HG03442 (cell line): Measurements from ENCODE around the gene CD3G.
"Not testable (repeated sequence)": the region's sequence is repeated elsewhere in the genome, so short reads cannot be mapped to it uniquely, and the experiment has no call there.

Experiments
- ATAC-seq: cut with Tn5 transposase; IDR thresholded peaks from one replicate; pipeline ENCODE4 v1.9.1; 2021; ENCODE audit warnings: mild to moderate bottlenecking, moderate library complexity; ENCODE audit not compliant: unreplicated experiment

Gene CD3G

DNA sequence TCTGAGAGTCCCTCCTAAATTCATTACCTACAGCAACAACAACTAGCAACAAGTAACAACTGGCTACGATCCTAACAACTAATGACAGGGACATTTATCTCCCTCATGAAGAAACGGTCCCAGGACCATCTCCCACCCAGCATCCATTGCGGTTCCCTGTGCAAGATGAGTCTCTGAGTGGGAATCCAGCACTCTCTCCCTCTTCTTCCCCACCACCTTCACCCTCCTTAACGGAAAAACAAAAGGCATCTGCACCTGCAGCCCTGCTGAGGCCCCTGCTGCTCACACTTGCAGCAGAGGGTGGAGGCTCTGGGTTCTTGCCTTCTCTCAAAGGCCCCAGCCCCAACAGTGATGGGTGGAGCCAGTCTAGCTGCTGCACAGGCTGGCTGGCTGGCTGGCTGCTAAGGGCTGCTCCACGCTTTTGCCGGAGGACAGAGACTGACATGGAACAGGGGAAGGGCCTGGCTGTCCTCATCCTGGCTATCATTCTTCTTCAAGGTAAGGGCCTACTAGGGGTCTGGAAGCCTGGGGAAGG is at the start of gene CD3G:
TSS of gene CD3G (plus strand) at position 364 of the 535 bp plus-strand sequence. CDS start at position 444, 80 bp downstream.
- no peak for ATAC-seq

DNA sequence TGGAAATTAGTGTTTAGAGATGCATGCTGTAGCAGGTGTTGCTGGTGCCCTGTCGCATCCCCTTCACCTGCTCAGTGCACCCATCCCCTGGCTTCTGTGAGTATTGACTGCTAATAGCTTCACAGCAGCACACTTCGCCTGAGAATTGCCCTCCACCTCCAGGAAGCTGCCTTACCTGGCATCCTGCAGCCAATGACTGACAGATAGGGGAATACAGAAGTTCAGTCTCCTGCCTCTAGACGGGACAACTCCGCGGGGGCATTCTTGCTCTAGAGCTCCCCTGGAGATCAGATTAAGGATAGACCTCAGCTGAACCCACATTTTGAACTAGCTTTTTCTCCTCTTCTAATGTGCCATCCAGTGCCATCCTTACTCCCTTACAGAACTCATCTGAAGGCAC is 48.9 kb upstream of the CD3G start:
- ATAC-seq: no peak

DNA sequence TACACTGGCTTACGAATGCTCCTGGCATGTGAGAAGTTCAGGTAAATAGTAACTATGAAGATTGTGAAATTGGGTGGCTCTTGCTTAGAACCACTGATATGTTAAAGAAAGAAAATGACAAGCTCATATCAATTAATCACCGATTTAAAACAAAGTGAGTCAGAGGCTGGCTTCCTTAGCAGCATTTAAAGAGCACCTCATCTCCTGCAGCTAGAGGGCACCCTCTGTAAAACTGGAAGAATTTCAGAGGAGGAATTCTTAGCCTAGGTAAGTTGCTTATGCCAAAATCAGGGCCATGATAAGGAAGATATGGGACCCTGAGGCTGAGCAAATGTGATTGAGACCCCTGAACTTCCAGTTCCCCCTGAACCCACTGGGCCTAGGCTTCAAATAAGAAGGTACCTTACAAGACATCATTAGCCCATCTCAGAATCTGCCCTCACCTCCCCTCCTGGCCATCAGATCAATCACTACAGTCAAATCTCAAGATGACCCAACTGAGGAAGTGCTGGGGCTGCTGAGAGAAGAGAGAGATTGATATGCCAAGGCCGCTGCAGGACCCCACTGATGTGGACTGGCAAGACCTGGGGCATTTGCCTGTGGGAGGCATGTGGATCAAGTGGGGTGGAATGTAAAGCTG is 48.2 kb upstream of the CD3G start:
- no peak for ATAC-seq

DNA sequence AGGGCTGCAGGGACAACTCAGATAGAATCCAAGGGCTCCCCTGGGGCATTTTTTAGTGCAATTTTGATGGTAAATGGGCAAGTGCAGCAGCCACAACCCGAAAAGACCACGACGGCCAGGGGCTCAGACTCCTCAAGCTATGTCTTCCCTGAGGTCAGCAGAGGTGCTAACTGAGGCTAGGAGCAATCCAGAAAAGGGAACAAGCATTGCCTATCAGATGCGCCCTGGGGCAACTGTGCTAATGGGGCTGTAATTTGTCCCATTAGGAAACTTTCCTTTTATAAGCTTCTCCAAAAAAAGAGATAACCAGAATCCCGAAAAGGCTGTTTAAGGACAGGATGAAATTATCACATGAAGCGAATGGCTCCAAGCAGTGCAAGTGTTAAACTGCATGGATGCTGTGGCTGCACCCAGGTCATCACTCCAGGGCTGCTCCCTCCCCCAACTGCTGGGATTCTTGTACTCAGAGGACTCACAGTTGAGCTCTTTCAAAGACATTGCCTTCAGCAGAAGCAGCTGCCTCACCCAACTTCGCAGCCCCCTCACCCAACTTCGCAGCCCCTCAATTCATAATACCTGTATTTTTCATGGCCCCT is 42.4 kb upstream of the CD3G start:
- no peak for ATAC-seq

DNA sequence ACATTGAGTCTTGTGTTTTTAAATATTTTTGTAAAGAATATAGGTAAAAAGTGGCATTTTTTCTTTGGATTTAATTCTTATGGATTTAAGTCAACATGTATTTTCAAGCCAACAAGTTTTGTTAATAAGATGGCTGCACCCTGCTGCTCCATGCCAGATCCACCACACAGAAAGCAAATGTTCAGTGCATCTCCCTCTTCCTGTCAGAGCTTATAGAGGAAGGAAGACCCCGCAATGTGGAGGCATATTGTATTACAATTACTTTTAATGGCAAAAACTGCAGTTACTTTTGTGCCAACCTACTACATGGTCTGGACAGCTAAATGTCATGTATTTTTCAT is 39.9 kb upstream of the CD3G start:
- ATAC-seq: no peak

DNA sequence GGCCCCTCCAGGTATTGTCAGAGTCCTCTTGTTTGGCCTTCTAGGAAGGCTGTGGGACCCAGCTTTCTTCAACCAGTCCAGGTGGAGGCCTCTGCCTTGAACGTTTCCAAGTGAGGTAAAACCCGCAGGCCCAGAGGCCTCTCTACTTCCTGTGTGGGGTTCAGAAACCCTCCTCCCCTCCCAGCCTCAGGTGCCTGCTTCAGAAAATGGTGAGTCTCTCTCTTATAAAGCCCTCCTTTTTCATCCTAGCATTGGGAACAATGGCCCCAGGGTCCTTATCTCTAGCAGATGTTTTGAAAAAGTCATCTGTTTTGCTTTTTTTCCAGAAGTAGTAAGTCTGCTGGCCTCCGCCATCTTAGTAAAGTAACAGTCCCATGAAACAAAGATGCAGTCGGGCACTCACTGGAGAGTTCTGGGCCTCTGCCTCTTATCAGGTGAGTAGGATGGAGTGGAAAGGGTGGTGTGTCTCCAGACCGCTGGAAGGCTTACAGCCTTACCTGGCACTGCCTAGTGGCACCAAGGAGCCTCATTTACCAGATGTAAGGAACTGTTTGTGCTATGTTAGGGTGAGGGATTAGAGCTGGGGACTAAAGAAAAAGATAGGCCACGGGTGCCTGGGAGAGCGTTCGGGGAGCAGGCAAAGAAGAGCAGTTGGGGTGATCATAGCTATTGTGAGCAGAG is 39.4 kb upstream of the CD3G start, which contains the start of gene CD3E:
TSS of gene CD3E (plus strand) at position 163 of the 681 bp plus-strand sequence. CDS start at position 386, 223 bp downstream.
- ATAC-seq: no peak

DNA sequence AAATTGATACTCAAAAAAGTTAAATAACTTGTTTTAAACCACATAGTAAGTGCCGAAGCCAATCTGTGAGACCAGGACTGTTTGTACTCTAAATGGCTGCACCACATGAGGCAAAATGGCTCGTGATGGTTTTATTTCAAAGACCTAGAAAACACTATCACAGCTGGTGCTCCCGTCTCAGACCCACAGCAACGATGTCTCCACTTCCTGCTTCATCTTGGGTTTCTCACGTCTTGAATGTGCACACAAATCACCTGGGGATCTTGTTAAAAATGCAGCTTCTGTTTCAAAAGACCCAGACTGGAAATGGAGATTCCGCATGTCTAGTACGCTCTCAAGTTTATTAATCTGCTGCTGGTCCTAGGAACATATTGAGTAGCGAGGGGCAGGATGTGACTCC is 38.4 kb upstream of the CD3G start:
- no peak for ATAC-seq

DNA sequence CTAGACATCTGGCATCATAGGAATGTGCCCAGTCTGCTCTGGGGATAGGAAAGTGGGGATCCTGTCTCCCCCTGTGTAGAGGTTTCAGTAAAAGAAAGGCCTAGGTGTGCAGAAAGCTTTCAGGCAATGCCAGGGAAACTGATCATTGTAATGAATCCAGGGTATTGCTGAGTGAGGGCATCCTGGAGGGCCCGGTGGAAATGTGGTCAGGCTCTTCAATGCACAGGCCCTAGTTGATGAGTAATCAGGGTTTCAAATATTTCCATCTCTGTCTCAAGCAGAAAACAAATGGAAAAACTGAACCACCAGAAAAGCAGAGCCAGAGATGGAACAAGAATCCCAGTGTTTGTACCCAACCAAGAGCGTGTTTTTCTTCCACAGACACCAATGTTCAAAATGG is 37.6 kb upstream of the CD3G start:
- ATAC-seq: no peak

DNA sequence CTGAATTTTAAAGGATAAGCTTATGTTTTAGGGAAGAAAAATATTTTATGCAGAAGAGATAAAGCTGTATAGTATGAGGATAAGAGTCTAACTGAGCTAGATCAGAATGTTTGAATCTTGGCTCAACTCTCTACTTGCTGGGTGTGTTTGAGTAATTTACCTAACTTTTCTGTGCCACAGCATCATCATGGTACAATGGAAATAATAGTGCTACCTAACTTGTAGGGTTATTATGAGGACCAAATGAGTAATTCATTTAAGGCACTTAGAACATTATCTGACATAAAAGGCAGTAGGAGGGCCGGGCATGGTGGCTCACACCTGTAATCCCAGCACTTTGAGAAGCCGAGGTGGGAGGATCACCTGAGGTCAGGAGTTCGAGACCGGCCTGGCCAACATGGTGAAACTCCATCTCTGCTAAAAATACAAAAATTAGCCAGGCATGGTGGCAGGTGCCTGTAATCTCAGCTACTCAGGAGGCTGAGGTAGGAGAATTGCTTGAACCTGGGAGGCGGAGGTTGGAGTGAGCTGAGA is 35.1 kb upstream of the CD3G start:
- ATAC-seq: not testable (repeated sequence)

DNA sequence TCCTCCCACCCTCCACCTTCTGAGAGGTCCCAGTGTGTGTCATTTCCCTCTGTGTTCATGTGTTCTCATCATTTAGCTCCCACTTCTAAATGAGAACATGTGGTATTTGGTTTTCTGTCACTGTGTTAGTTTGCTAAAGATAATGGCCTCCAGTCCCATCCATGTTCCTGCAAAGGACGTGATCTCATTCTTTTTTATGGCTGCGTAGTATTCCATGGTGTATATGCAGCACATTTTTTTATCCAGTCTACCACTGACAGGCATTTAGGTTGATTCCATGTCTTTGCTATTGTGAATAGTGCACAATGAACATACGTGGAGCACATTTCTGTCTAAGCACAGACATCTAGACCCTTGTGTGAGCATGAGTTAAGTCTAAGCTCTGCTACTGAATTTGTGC is 33.9 kb upstream of the CD3G start:
- no peak for ATAC-seq

DNA sequence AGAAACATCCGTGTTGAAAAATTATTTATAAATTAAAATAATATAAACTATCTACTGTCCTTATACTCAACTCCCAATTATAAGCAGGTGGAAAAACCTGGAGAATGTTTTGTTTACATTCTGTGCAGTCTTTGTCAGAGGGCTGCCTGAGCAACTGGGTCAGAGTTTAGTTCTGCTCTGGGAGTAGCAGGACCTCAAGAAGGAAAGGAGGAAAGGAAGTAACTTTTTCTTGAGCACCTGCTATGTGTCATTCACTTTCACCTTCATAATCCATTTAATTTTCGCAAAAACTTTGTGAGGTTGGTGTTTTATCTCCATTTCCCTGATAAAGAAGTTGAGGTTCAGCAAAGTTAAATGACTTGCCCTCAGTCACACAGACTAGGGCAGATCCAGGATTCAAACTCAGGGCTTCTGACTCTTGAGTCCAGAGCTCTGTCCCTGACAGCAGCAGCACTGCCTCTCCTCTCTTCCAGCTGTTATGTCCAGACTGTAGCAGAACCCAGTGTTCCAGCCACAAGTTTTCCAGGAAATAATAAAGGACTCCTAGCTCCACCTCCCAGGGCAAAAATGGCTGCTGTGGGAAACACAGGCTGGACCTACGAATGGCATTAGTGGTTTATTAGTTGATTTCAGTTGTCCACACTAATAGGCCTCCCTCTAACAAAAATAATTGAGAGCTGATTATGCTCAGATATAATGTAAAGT is 33.2 kb upstream of the CD3G start:
- no peak for ATAC-seq

DNA sequence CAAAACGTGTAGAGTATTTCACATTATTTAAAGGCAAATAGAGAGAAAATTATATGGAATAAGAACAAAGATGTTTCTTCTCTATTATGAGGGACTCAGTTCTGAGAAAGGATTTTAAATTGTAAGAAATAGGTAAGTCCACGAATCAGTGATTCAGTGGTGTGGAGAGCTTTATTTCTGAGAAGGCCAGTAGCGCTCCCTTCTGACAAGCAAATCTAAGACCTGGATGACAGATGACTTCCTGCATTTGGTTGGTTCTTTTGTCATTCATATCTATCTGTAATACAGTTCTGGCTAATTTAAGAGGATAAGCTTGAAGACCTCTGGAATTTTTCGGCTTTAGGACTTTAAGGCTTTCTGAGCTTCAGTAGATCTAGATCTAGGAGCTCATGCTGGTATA is 32.6 kb upstream of the CD3G start:
- no peak for ATAC-seq

DNA sequence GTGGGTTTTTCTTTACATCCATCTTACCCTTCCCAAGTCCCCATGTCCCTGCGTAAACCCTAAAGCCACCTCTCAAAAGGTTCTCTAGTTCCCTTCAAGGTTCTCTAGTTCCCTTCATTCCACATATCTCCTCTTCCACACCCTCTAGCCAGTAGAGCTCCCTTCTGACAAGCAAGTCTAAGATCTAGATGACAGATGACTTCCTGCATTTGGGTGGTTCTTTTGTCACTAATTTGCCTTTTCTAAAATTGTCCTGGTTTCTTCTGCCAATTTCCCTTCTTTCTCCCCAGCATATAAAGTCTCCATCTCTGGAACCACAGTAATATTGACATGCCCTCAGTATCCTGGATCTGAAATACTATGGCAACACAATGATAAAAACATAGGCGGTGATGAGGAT is 31.8 kb upstream of the CD3G start:
- ATAC-seq: no peak

DNA sequence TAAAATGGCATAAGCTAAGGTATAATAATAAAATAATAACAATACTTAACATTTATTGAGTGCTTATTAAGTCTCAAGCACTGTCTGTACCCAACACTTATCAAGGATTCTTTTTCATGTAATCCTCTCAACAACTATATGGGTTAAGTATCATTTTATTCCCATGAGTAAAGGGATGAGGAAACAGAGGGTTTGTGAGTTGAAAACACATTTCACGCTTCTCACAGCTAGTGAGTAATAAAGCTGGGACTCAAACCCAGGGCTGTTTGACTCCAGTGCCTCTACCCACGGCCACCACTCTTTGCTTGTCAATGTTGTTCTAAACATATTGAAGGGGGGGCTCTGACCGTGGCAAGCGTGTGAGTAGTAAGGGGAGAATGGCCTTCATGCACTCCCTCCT is 30.9 kb upstream of the CD3G start:
- ATAC-seq: no peak

DNA sequence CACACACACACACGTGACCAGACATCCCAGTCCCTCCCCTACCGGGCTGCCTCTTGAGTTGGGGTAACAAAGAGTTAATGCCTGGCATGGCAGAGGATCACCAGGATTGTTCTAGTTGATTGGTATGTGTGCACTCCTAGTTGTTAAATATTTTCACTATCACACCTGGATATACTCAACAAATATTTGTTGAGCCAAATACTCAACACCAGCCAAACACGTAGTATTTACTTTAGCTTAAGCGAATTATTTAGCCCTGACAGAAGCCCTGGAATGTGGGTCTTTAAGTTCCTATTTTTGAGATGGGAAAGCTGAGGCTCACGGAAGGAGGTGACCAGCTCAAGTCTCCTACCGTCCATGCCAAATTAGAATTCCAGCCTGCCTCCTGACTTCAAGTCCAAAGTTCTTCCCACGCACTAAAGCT is 29.1 kb upstream of the CD3G start:
- no peak for ATAC-seq

DNA sequence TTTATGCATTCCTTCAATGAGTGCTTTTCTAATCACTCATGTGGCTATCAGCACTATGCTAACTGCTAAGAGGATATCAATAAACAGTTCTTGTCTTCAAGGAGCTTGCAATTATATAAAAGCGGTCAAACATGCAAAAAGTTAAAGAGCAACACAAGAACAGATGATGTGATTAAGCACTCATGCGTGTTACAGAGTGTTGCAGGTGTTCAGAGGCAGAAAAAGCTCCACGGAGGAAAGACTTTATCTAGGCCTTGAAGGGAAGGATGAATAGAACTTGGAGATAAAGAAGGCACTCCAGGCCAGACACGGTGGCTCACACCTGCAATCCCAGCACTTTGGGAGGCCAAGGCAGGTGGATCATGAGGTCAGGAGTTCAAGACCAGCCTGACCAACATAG is 26.0 kb upstream of the CD3G start:
- no peak for ATAC-seq

DNA sequence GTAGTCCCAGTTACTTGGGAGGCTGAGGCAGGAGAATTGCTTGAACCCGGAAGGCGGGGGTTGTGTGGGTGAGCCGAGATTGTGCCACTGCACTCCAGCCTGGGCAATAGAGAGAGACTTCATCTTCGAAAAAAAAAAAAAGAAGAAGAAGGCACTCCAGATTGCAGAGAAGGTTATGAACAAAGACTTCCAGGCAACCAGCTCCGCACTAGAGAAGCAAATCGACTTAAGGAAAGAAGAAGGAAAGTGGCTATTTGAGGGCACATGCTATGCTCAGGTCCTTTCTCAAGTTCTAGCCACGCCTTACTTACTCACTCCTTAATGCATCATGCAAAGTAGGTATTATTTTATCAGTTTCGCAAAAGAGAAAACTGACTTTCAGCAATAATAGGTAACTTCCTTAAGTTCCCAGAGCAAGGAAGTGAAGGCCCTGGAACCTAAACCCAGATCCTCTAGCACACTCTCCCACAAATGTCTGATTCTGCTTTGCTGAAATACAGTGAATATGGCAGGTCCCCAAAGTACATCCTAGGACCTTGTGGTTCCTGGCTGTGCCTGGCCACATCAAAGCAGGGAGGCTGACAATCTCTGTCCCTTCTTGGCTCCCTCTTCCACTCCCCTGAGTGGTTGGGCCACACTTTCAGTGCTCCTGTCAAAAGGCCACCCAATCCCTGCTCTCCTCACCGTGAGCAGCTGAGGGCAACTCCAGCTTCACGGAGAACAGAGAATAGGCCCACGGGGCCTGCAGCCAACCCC is 25.4 kb upstream of the CD3G start:
- no peak for ATAC-seq

DNA sequence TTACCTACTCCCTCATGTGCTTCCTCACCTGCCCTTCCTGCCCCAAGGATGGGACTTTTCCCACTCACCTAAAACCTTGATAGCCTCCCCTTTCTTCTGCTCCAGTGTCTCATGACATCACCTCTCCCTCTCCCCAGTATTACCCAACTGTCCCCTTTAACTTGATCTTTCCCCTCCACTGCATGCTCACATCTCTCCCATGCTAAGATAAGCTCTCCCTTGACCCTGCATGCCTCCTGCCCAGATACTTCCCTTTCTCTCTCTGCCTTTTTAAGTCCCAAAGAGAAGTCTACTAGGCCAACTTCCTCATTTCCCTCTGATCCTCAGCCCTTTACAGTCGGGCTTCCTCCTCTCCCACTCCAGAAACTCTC is 24.8 kb upstream of the CD3G start:
- ATAC-seq: no peak

DNA sequence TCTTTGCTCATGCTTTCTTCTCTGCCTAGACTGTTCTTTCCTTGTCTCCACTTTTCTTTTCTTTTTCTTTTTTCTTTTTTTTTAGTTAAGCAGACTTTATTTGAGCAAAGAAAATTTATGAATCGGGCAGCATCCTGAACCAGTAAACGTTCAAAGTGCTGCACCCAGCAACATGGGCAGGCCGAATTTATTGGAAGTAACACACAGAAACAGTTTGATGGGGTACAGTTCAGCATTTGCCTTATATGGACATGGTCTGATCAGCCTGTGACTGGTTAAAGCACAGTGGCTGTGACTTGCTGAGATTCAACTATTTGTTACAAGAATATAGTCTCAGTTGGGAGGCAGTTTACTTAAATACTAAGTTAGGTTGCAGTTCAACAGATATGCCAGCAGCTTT is 23.6 kb upstream of the CD3G start:
- ATAC-seq: no peak

DNA sequence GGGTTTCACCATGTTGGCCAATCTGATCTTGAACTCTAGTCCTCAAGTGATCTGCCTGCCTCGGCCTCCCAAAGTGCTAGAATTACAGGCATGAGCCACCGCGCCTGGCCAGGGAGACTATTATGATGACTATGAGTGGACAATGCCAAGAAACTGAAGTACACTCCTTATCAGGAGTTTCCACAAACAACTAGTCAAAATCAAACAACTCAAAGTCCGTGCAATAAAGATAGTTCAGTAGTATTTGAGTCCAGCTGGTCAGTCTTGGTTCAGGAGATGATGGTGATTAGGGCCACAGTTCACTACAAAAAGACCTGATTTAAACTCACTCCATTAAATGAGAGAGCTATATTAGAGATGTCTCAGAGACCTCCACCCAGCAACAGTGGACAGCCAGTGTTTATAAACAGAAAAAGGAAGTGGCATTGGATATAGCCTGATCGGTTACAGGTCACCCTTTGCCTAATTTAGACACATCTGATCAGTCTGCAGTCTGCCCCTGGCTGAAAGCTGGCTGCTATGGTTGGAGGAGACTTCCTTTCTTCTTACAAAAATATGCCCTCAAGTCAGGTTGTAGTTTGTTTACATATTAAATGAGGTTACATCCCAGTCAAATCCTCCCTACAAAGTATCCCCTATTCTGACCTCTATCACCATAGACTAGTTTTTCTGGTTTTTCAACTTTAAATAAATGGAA is 22.6 kb upstream of the CD3G start:
- no peak for ATAC-seq
